ENCODE measurements around the gene SSPN.
"Not testable (repeated sequence)": the region's sequence is repeated elsewhere in the genome, so short reads cannot be mapped to it uniquely, and the experiment has no call there.

Gene SSPN

DNA sequence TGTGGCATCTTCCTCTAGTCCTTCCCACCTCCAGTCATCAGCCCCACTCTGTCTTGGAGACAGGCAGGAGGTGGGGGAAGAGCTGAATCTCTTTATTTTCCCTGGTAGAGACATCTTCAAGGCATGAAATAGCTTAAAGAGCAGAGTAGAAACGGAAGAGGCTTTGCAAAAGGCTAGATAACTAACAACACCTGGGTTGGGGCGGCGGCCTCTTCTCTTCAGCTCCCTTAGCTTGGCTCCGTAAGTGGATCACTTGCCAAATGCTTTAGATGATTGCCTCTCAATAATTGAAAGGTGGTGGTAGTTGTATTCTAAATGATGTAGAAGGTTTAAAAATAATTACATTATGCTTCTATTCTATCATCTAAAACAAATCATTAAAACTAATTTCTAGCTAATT lies 36.1 kb downstream of the SSPN start:
- no peak for DNase-seq

DNA sequence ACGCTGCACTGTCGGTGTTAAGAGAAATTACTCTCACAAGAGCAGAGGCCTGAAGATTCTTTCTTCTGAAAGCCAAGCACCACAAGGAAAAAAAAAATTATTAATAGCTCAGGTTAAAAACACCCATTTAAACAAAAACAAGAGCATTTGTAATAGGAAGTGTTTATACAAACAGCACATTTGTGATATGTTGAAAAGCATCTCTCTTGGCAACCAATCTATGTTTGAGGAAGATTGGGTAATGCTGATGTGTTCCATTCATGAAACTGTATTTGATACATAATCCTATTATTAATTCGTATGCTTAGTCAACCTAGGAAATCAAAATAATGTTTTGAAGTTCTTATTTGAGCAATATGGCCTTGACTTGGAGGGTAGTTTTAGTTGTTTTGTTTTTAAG lies 36.5 kb downstream of the SSPN start:
- no peak for DNase-seq

- no peak for DNase-seq
Observed at GRCh38 chr12:26233631-26234030, 38.3 kb downstream of the SSPN start.

GRCh38 chr12:26235465-26235864 lies 40.1 kb downstream of the SSPN start:
- not testable (repeated sequence) for DNase-seq

GRCh38 chr12:26238341-26239121 lies 43.2 kb downstream of the SSPN start:
- no peak for DNase-seq

DNA sequence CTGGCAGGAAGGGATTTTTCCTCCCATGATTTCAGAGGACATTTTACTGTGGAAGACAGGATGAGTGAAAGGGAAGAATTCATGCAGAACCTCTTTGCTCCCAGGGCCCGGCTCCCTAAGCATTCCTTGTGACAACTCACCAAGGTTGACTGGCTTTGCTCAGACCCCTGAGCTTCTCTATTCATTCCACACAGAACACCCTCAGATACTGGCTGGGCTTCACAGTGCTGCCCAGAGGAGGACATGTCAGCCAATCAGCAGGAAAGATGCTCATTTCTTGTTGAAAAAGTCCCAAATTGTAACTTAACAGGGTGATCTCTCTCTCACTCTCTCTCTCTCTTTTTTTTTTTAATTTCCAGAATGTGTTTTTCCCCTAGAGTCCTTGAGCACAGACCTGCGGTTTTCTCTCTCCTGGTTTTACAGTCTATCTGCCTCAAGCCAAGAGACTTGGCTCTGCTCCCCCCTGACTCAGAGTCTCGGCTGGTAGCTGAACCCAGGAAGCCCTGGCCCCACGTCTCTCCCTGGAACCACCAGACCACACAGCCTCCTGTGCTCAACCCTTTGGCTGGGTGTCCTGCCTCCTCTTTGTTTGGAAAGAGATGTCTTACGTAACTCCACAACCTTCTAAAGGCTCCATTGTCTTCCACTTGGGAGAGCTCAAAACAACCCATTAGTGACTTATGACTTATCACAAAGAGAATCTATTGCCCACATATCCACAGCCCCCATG lies 43.9 kb downstream of the SSPN start:
- no peak for DNase-seq

DNA sequence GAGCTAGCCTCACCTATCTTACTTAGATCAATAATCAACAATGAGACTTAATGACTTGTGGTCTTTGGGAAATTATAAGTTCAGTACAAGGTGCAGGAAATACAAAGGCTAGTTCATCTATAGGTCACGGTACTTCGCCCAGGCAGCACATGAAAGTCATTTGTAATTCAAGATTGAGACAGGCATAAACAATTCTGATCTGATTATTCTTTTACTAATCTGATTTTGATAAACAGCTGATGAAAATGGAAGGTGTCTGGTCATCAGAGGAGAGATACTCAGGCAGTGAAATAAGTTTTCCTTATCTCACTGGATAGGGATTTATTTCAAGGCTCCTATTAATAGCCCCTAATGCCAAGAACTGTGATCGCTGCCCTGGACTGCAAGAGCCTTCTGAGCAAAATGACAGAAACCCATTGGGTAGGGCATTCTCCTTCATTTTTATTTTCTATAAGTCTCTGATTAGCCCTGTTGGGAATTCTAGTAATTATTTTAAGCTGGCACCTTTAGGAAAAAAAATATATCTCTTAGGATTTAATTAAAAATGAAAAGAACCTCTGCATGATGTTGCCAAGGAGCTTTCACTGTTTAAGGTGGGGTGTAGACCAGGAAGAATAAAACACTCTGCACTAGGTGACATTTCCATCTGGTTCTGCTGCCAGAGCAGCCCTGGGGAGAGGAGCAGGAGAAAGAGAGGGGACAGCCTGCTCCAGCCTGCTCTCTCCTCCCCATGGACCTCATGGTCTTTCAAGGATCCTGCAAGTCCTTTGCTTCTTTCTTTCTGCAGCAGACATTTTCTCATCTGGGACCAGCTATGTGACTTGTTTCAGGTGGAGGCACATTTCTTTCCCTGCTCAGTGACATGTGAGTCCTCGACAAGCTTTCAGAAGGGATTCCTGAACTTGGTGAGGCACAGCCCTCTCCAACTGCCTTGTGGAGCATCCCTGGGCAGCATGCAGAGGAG lies 44.8 kb downstream of the SSPN start:
- no peak for DNase-seq

DNA sequence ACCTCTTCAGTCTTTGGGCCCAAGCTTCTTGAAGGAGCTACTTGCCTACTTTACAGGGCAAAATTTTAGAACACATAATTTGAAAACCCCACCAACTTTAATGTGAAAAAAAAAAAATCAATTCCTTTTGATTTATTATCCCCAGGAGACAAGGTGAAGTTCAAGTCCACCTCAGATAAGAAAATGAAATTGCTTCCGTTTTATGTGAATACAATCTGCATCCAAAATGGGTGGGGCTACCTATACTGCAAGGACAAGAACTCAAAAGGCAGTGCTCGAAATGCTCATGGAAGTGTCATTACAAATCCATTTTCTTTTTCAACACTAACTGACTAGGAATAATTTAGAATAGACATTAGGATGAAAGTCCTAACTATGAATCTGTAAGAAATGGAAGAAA lies 45.7 kb downstream of the SSPN start:
- no peak for DNase-seq

DNA sequence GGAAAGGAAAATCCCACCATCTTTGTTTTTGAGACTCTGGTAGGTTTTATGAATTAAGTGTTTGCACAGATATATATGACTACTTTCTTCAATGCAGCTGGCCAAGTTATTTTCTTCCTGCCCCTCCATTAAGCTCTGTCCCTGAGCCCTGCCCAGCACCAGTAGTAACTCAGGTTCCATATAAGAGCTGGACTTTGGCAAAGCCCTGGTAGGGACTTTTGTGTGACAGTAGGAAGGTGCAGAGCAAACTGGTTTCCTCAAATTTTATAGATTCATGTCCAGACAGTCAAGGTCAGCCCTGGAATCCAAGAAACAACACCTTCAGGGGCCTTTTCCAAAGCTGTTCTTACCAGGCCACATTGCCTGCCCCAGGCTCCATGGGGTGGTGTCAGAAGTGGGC lies 47.3 kb downstream of the SSPN start:
- DNase-seq: no peak

DNA sequence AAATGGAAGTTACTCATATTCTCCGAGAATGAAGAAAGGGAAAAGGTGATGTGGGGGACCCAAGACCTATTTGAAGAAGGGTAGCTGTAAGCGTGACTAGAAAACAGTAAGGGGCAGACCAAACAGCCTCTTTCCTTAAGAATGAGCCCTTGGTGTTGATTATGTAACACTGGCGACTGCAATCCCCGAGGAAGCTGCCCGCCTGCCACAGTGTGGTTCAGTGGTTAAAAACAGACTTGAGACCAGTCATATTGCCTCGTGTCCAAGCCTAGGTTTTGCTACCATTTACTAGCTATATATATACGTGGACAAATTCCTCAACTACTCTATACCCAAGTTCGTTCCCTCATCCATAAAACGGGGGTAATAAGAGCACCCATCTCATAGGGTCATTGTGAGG lies 49.1 kb downstream of the SSPN start:
- DNase-seq: no peak

DNA sequence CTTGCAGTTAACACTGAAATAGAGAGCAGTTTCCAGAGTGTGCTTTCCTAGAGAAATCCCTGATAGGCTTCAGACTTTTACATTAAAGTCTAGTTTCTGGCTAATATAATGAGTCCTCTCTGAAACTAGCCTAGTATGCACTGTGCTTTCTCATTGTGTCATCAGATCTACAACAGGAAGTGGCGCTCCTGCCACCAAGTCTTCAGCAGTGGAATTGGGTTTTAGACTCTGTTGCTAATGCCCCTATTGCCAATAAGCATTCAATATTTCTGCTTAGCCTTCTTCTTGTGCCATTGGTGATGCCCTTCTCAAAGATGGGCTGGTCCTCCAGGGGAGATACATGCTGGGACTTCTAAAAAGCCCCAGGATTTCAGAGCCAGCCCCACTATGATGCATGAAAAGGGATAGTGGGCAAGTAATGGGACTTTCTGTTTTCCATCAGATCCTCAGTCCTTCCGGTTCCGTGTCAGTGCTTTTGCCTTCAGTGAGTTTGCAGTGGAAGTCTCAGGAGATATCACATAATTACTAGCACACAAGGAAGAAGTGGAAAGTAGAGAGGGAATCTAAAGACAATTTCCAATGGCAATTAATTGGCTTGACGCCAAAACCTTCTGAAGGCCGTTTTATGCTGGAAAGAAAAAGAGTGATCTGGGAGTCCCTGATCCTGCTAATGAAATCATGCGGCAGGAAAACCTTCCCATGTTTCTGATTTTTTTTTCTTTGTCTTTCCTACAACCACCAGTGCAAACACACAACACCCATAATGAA lies 50.0 kb downstream of the SSPN start:
- no peak for DNase-seq

- DNase-seq: no peak
Observed at GRCh38 chr12:26246483-26247164, 51.3 kb downstream of the SSPN start.

- DNase-seq: no peak
Observed at GRCh38 chr12:26247873-26248272, 52.5 kb downstream of the SSPN start.

GRCh38 chr12:26250801-26251200 lies 55.4 kb downstream of the SSPN start:
- no peak for DNase-seq

DNA sequence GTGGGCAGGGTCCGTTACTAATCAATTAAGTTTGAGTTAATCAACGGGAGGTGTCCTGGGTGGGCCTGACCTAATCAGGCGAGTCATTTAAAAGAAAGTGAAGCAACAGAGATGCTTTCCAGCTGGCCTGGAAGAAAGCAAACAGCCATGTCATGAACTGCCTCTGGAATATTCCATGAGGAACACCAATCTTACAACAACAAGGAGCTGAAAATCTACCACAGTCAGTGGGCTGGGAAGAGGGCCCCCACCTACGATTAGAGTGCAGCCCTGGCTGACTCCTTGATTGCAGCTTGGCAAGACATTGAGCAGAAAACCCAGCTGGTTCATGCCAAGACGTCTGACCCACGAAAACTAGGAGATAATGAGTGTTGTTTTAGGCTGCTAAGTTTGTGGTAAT lies 56.2 kb downstream of the SSPN start:
- DNase-seq: no peak

DNA sequence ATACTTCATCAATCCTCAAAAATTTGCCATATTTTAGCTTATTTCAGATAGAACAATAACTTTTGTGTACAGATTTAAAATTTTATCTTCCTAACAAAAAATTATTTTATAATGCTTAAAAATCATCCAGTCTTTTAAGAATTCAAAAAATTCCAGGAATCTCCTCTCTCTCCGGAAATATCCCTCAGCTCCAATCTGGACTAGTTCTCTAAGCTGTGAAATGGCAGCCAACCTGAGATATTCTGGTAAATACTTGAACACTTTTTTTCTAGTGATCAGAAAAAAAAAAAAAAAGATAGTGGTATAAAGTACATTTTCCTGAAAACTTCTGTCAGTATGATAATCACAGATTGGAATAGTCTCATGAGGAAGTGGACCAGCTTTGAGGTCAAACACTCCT lies 57.6 kb downstream of the SSPN start:
- DNase-seq: no peak

GRCh38 chr12:26255893-26256645 lies 60.7 kb downstream of the SSPN start:
- DNase-seq: no peak

- no peak for DNase-seq
Observed at GRCh38 chr12:26264215-26264838, 69.0 kb downstream of the SSPN start.

DNA sequence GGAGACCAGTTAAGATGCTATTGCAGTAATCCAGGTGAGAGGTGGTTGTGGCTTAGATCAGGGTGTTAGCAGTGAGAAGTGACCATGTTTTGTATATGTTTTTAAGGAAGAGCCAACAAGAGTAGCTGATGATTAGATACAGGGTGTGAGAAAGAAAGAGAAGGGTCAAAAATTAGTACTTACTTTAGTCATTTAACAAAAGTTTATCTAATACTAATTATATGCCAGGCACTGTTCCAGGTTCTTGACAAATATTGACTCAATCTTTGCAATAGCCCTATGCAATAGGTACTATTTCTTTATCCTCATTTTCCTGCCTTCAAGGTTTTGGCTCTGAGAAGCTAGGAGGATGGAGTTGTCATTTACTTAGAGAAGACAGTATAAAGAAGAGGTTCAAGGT lies 70.2 kb downstream of the SSPN start:
- DNase-seq: no peak

DNA sequence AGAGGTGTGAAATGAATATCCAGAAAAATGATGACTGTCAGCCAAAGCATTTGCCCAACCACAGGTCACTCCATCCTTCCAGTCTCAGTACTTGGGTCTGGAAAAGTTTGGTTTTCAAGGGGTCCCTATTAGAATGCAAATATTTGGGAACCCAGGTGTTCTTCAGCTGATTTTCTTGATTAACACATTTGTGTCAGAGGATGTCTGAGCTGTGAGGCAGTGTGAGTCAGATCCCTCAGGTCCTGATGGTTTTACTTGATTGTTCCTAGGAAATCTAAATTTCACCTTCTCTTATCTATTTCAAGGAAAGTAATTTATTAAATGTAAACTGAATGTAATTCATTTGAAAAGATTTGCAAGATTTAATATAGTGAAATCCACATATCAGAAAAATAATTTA lies 71.5 kb downstream of the SSPN start:
- DNase-seq: no peak
